Right atrium auricular region (tissue), 2 donors: ENCODE measurements around the gene TCTN1. TPM values are rescaled to one million over a fixed set of nuclear protein-coding genes. Genes with fewer than 3 reads are reported as not detected.
"Not testable (repeated sequence)": the region's sequence is repeated elsewhere in the genome, so short reads cannot be mapped to it uniquely, and the experiment has no call there.

Source experiments
- DNase-seq: peaks from one replicate; pipeline ENCODE4 v3.0.0-alpha.2; 2019; ENCODE audit warnings: low spot score
- H3K27ac ChIP-seq, 2 donors: fragments of 200-600 bp; sonication (generic); 1 replicate in 1 of 2; 2 replicates in 1 of 2; pipeline ENCODE4 v1.5.1; 2016 to 2019
- H3K27me3 ChIP-seq, 2 donors: fragments of 200-600 bp; sonication (generic); one replicate each; pipeline versions ENCODE4 v1.5.1 to v1.6.0; 2017 to 2019
- H3K36me3 ChIP-seq: fragments of 200-600 bp; sonication (generic); one replicate; pipeline ENCODE4 v1.5.1; 2016
- H3K4me1 ChIP-seq, 2 donors: fragments of 200-600 bp; sonication (generic); one replicate each; pipeline versions ENCODE4 v1.5.1 to v1.6.0; 2017 to 2019
- H3K4me3 ChIP-seq, 2 donors: fragments of 200-600 bp; sonication (generic); 1 replicate in 1 of 2; 2 replicates in 1 of 2; pipeline ENCODE4 v1.5.1; 2017 to 2019; ENCODE audit warnings: mild to moderate bottlenecking in 1 of 2, moderate library complexity in 1 of 2
- H3K9me3 ChIP-seq, 2 donors: fragments of 200-600 bp; sonication (generic); one replicate each; pipeline ENCODE4 v1.5.1; 2019
- CTCF ChIP-seq, 2 donors: fragments of 200-600 bp; sonication (generic); IDR thresholded peaks; one replicate each; pipeline ENCODE4 v1.5.1; 2019; ENCODE audit warnings: antibody characterized with exemption in 2 of 2
- total RNA-seq, 2 donors: library from RNA; depleted of rRNA; stranded (reverse); fragments of >200 nt; gene quantifications; one replicate each; pipeline ENCODE4 v1.1.0, GENCODE V29; 2016

Gene TCTN1
- total RNA-seq, 2 donors from 2014 or later: 23.7 to 29.0 TPM

GRCh38 chr12:110579535-110580253 lies 34.2 kb upstream of the TCTN1 start:
- no peak for TF ChIP-seq CTCF (IDR thresholded peaks at IDR 0.05)
- peaks cover 0 to 71% of the 10 kb centered on the region in 2 donors for H3K4me1 ChIP-seq
- H3K9me3 ChIP-seq: no peaks in the 10 kb centered on the region
- H3K27ac ChIP-seq: peak overlapping the region; percentile 97 to 98
- no peaks in the 10 kb centered on the region for H3K36me3 ChIP-seq
- H3K27me3 ChIP-seq: no peaks in the 10 kb centered on the region
- no peak for DNase-seq
- no peak overlapping the region for H3K4me3 ChIP-seq

GRCh38 chr12:110581931-110582275 lies 32.0 kb upstream of the TCTN1 start:
- no peak for TF ChIP-seq CTCF (IDR thresholded peaks at IDR 0.05)

GRCh38 chr12:110582276-110583136 lies 31.4 kb upstream of the TCTN1 start:
- no peak for DNase-seq
- H3K36me3 ChIP-seq: no peaks in the 10 kb centered on the region
- peak overlapping the region; percentile 97 to 98 for H3K27ac ChIP-seq
- H3K27me3 ChIP-seq: no peaks in the 10 kb centered on the region
- no peaks in the 10 kb centered on the region for H3K9me3 ChIP-seq
- H3K4me1 ChIP-seq: peaks cover 0 to 72% of the 10 kb centered on the region in 2 donors
- peak overlapping the region; percentile 93 to 94 for H3K4me3 ChIP-seq
- no peak for TF ChIP-seq CTCF (IDR thresholded peaks at IDR 0.05)

More at GRCh38 chr12:110581931-110582275, 32.0 kb upstream of the TCTN1 start:
- H3K9me3 ChIP-seq: no peaks in the 10 kb centered on the region
- no peaks in the 10 kb centered on the region for H3K27me3 ChIP-seq
- DNase-seq: no peak
- peak overlapping the region; percentile 93 to 94 for H3K4me3 ChIP-seq
- H3K36me3 ChIP-seq: no peaks in the 10 kb centered on the region
- peak overlapping the region; percentile 97 to 98 for H3K27ac ChIP-seq
- peaks cover 0 to 75% of the 10 kb centered on the region in 2 donors for H3K4me1 ChIP-seq

- H3K27ac ChIP-seq: peak within 1 kb of the TSS; percentile 97 to 98
- peak within 1 kb of the TSS; percentile 93 to 94 for H3K4me3 ChIP-seq
- no peaks in the 10 kb centered on the region for H3K9me3 ChIP-seq
- H3K36me3 ChIP-seq: no peaks in the 10 kb centered on the region
- H3K27me3 ChIP-seq: no peaks in the 10 kb centered on the region
- no peak for TF ChIP-seq CTCF (IDR thresholded peaks at IDR 0.05)
- peaks cover 0 to 63% of the 10 kb centered on the region in 2 donors for H3K4me1 ChIP-seq
- peak; percentile 99 for DNase-seq
Measured at GRCh38 chr12:110583137-110584059, 30.5 kb upstream of the TCTN1 start, which contains the start of gene PPTC7. Gene PPTC7, minus strand, starts transcription at chr12:110583318. Its CDS starts 287 bp downstream, at chr12:110583031.

DNA sequence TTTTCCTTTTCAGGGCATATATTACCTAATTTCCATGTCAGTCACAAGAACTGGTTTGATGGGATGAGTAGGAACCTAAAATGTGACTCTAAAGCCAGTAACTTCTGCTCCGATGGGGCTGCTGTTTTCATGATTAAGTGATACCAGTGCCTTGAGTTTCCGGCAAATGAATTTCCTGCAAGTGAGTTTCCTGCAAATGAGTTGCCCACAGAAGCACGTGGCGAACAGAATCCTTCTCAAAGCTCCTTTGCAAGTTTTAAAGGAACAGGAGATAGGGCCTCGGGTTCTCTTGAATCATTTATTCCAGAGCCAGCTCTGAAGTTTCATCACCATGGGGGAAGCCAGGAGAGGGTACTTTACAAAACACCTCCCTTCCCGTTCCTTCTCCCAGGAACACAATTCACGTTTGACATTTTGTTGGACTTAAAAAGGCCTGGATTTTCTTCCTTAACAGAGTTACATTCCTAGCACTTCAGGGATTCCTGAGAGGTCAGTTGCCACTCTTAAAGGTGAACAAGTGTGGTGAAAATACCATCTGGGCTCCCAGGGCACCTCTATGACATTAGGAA lies 28.6 kb upstream of the TCTN1 start:
- no peak overlapping the region for H3K4me3 ChIP-seq
- peak overlapping the region; percentile 68 to 98 for H3K27ac ChIP-seq
- H3K27me3 ChIP-seq: no peaks in the 10 kb centered on the region
- no peaks in the 10 kb centered on the region for H3K9me3 ChIP-seq
- TF ChIP-seq CTCF (IDR thresholded peaks at IDR 0.05): no peak
- peaks cover 0 to 44% of the 10 kb centered on the region in 2 donors for H3K4me1 ChIP-seq
- H3K36me3 ChIP-seq: no peaks in the 10 kb centered on the region
- DNase-seq: no peak

GRCh38 chr12:110587102-110587501 lies 26.8 kb upstream of the TCTN1 start:
- not testable (repeated sequence) for H3K36me3 ChIP-seq, H3K27me3 ChIP-seq, H3K9me3 ChIP-seq, DNase-seq, H3K4me3 ChIP-seq, H3K27ac ChIP-seq
- H3K4me1 ChIP-seq: peaks cover 0 to 37% of the 10 kb centered on the region in 2 donors
